Activated CD4-positive, alpha-beta T cell treated with anti-CD3 and anti-CD28 coated beads, Interleukin-10, Interleukin-2, amounts not matched to agents 100 ng/mL and 50 ng/mL, durations not matched to agents 16 hours and 8 hours (primary cell): ENCODE data around the gene NSRP1.

Source experiments
- DNase-seq: peaks from one replicate; pipeline ENCODE4 v3.0.0-alpha.2; 2020

Gene NSRP1

DNA sequence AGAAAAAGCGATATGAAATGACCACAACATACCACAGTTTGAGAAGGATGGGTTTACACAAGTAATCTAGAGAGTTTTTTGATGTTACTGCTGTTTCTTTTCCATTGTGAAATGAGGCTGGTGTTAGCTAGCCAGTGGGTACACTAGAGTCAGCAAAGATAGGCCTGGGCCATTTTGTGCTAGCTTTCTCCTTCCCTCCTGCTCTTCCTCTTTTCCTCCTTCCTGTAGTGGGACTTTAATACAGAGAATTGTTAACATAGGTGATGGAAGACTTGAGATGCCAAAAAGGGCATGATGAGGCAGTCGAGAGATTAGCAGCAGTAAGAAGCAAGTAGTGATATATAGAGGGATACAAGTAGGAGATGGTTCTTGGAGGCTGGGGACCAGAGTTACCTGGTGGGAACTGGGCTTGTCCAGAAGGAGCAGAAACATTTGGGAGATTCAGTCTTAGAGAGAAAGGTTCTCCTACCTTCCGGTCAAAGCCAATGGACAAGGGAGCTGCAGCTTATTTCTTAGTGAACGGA, 7.7 kb downstream of the NSRP1 start:
- no peak for DNase-seq

DNA sequence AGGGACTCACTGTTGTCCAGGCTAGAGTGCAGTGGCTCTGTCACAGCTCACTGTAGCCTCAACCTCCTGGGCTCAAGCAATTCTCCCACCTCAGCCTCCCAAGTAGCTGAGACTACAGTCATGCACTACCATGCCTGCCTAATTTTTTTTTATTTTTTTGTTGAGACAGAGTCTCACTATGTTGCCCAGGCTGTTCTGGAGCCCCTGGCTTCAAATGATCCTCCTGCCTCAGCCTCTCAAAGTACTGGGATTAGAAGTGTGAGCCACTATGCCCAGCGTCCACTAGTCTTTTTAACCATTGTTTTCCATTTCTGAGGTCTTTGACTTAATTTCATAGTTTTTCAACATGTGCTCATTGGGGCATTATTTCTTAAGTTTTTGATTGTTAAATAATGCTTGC, 13.5 kb downstream of the NSRP1 start:
- no peak for DNase-seq

DNA sequence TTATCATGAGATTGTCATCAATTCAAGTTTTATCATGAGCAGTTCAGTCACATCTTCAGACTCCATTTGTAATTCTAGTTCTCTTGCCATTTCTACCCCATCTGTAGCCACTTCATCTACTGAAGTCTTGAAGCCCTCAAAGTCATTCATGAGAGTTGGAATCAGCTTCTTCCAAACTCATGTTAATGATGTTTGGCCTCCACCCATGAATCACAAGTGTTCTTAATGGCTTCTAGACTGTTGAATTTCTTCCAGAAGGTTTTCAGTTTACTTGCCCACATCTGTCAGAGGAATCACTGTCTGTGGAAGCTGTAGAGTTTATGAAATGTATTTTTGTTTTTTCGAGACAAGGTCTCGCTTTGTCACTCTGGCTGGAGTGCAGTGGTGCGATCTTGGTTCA, 16.0 kb downstream of the NSRP1 start:
- DNase-seq: no peak

DNA sequence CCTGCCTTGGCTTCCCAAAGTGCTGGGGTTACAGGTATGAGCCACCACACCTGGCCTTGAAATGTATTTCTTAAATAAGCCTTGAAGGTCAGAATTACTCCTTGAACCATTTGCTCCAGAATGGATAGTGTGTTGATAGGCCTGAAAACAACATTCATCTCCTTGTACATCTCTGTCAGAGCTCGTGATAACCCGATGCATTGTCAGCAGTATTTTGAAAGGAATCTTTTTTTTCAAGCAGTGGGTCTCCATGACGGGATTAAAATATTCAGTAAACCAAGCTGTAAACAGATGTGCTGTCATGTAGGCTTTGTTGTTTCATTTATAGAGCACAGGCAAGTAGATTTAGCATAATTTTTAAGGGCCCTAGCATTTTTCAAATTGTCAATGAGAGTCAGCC, 16.6 kb downstream of the NSRP1 start:
- no peak for DNase-seq

DNA sequence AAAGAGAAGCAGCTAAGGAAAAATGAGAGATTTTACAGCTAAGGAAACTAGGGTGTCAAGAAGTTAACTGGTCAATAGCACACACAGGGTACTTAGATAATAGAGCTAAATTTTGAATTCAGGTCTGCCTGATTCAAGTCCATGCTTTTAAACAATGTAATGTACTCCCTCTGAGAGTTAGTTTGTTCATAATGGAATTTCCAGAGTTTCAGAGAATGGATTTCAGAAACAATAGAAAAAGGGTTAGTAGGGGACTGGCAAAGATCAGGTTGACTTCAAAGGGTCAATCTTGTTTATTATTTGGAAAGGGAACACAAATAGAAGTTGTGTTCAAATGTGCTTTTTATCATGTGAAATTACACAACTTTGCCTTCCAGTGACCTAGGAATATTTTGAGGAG, 17.9 kb downstream of the NSRP1 start:
- no peak for DNase-seq

DNA sequence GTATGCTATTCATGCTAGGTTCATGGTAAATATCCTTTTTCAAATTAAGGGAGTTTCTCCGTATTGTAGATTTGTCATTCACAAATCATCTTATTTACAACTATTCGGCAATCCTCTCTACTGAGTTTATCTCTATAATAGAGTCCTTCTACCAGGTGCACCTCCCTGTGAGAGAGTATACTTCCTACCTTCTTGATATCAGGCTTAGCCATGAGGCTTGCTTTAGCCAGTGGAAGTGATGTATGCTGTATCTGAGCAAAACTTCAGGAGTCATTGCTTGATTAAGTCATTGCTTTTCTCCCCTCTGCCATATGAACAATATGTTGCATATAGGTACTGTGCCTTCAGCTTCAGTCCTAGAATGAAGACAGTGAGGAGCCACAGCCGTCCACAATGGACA, 20.5 kb downstream of the NSRP1 start:
- DNase-seq: no peak

DNA sequence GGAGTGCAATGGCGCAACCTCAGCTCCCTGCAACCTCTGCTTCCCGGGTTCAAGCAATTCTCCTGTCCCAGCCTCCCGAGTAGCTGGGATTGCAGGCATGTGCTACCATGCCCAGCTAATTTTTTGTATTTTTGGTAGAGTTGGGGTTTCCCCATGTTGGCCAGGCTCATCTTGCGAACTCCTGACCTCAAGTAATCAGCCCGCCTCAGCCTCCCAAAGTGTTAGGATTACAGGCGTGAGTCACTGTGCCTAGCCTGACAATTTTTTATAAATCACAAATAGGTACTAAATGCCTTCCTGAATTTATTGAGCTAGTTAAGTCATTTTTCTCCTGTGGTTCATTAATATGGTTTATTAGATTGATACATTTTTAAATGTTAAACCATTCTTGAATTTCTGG, 31.2 kb downstream of the NSRP1 start:
- peak; percentile 34 for DNase-seq

DNA sequence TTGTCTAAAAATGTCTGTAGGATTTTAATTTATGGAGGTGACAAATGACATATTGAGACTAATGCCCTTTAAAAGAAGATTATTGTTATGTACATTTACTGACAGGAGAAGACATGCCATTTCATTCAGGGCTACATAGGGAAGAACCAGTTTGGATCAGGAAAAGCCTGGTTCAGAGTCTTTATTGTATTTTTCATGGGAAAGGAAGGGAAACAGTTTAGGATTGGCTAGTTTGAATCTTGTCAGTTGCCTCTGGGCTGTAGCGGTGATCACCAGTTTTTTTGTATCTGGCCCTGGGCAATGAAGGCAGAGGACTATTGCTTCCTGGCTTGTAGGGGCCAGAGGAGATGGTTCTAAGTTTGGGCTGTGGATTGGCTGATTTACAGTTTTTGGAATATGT, 31.8 kb downstream of the NSRP1 start:
- no peak for DNase-seq

DNA sequence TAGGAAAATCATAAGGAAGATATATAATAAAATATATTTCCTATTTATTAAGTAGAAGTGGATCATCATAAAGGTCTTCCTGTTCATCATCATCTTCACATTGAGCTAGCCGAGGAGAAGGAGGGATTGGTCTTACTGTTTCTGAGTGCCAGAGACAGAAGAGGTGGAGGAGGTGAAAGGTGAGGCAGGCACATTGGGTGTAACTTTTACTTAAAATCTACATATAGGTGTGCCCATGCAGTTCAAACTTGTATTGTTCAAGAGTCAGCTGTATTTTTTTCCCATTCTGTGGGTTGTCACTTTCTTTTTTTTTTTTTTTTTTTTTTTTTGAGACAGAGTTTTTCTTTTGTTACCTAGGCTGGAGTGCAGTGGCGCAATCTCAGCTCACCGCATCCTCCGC, 34.9 kb downstream of the NSRP1 start:
- DNase-seq: no peak

DNA sequence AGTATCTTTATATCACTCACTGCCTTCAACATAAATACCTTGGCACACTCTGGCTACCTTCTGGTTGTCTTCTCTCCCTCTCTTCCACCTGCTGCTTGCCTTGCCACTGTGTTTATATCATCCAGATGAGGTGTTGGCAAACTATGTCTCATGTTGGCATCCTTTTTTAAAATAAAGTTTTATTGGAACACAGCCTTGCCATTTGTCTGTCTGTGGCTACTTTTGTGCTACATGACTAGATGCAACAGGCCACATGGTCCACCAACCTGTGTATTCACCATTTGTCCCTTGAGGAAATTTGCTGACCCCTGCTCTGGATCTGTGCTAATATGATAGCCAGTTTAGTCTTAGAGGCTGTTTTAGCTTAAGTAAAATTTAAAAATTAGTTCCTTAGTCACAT, 36.8 kb downstream of the NSRP1 start:
- DNase-seq: no peak

DNA sequence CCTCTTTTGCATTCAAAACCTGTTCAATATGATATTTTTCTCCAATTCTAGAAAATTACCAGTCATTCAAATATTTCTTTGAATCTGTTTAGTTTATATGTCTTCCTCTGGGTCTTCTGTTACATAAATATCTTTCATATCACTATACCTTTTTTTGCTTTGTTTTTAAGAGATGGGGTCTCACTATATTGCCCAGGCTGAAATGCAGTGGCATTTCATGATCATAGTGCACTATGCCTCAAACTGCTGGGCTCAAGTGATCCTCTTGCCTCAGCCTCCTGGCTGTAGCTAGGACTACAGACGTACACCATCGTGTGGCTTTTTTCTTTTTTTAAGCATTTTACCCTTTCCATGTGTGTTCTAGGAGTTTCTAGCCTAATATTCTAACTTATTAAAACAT, 38.8 kb downstream of the NSRP1 start:
- DNase-seq: no peak

DNA sequence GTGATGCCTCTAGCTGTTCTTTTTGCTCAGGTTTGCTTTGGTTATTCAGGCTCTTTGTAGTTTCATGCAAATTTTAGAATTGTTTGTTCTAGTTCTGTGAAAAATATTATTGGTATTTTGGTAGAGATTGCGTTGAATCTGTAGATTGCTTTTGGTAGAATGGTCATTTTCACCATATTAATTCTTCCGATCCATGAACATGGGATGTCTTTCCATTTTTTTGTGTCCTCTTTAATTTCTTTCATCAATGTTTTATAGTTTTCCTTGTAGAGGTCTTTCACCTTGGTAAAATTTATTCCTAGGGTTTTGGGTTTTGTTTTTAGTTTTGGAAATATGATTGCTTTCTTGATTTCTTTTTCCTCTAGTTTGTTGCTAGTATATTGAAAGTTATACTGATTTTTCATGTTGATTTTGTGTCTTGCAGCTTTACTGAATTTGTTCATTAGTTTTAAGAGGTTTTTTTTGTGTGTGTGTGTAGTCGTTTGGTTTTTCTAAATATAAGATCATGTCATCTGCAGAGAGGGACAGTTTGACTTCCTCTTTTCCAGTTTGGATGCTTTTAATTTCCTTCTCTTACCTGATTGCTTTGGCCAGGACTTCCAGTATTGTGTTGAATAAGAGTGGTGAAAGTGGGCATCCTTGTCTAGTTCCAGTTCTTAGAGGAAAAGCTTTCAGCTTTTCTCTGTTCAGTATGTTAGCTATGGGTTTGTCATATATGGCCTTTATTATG, 42.4 kb downstream of the NSRP1 start:
- no peak for DNase-seq

DNA sequence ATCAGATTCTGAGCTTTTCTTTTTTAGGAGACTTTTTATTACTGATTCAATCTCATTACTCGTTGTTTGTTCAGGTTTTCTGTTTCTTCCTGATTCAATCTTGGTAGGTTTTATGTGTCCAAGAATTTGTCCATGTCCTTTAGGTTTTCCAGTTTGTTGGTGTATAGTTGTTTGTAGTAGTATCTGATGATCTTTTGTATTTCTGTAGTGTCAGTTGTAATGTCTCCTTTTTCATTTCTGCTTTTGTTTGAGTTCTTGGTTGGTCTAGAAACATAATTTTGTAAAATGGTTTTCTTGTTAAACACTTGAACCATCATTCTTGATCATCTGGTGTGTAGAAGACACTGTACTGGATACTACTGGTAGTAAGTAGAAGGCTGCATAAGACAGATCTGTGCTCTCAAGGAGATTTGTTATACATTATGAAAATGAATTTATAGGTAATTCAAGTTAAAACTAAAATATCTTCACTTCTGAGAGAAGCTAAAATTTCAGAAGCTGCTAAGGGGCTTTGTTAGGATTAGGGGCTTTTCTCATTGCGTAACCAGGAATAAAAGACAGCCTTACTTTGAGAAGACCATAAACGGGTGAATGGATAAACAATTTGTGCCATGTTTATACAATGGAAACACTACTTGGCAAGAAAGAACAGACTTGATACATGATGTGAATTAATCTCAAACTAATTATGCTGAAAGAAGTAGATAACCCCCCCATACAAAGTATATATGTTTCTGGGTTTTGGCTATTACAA, 44.0 kb downstream of the NSRP1 start:
- DNase-seq: no peak

DNA sequence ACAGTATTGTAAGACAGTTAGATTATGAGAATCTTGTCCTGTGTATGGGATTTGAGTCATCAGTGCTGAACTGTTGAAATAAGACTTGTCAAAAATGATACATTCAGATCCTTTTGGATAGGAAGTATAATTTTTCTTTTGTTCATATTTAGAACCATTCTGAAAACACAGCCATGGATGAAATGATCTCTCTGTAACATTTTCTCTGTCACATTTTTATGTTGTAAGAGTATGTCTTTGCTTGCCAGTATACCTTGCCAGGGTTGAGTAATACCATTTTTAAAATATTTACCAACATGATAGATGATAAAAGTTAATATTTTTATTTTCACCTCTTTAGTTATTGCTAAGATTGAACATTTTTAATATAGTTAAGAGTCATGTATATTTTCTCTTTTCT, 45.0 kb downstream of the NSRP1 start:
- no peak for DNase-seq

DNA sequence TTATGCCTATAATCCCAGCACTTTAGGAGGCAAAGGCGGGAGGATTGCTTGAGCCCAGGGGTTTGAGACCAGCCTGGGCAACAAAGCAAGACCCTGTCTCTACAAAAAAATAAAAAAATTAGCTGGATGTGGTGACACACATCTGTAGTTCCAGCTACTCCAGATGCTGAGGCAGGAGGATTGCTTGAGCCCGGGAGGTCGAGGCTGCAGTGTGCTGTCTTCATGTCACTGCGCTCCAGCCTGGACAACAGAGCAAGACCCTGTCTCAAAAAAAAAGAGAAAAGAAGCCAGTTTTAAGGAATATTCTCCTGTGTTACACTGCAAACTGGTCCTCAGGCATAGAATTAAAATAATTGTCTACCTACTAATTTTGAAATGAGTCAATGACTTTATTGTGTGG, 47.9 kb downstream of the NSRP1 start:
- no peak for DNase-seq

DNA sequence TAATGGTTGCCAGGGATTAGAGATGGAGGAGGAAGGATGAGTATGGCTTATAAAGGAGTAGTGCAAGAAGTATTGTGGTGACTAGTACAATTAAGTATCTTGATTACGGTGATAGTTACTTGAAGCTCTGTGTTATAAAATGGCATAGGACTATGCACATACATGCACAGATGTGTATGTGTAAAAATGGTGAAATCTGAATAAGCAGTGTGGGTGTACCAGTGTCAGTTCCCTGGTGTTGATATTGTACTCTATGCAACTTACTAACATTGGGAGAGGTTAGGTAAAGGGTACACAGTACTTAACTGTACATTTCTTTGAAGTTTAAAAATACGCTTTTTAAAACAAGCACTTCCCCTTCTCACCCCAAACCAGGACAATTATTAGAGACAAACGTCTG, 48.5 kb downstream of the NSRP1 start:
- DNase-seq: no peak

DNA sequence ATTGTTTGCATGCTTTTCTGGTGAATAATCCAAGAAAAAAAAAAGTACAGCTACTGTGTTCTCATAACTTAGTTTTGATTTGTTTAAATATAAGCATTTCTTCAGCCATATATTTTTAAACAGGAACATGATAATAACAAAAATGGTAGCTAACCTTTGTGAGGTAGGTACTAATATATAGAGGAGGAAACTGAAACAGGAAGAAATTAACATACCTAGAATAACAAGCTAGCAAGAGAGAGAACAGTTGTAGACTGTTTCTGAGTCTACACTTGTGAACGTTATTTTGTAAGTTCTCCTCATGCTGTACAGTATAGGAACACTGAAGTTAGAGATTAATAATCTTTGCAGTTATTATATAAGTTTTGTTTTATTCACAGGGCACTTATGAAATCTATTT, 49.3 kb downstream of the NSRP1 start:
- DNase-seq: no peak

DNA sequence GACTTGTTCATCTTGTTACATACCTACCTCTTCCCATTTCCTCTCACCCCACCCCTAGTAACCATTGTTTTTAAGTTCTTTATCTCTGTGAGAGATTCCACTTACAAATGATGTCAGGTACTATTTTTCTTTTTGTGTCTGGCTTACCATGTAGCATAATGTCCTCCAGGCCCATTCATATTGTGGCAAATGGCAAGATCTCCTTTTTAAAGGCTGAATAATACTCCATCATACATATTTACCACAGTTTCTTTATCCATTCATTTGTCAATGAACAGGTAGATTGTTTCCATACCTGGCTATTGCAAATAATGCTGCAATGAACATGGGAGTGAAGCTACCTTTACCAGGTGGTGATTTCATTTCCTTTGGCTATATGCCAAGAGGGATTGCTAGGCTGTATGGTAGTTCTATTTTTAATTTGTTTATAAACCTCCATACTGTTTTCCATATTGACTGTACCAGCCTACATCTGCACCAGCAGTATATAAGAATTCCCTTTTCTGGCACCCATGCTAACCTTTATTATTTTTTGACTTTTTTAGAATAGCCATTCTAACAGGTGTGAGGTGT, 53.9 kb downstream of the NSRP1 start:
- DNase-seq: no peak

DNA sequence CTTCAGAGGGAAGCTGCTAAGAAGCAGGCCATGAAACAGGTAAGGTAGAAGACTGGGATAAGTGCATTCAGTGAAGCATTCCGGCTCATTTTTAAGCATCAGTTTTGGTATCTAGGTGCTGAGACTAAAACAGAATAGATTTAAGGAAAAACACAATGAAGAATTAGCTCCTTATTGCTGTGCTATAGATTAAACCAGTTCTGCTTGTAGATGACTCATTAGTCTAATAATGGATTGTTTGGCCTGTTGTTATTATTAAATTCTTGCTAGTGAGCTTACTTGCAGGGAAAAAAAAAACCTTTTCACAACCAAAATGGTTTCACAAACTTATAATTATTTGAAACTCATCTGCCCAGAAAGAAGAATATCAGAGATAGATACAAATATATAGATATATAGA, 55.9 kb downstream of the NSRP1 start:
- DNase-seq: no peak

DNA sequence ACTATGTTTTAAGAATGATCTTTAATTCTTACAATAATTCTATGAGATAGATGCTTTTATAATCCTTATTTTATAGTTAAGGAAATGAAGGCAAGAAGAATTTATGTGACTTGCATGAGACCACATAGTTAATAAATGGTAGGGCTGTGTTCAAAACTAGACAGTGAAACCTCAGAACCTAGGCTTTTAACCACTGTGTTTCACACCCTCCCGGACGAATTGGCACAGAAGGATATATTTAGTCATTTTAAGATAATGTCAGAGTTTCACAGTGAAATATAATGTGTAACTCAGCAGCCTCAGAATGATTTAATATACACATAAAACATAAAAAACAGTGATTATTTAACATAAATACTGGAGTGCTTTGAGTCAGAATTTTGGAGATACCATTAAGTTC, 57.0 kb downstream of the NSRP1 start:
- peak; percentile 85 for DNase-seq

DNA sequence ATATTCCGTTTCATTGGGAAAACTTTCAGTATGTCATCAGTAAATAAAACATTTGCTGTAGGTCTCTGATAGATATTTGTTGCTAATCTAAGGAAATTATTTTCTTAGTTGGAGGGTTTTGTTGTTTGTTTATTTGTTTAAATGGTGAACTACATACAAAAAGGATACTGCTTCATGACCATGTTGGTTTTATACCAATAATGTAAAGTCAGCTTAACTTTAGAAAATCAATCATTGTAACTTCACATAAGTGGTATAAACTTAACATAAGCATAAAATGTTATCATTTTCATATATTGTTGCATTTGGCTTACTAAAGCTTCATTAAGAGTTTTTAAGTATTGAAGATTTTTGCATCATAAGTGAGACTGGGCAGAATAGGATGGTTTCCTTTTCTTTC, 57.9 kb downstream of the NSRP1 start:
- no peak for DNase-seq

DNA sequence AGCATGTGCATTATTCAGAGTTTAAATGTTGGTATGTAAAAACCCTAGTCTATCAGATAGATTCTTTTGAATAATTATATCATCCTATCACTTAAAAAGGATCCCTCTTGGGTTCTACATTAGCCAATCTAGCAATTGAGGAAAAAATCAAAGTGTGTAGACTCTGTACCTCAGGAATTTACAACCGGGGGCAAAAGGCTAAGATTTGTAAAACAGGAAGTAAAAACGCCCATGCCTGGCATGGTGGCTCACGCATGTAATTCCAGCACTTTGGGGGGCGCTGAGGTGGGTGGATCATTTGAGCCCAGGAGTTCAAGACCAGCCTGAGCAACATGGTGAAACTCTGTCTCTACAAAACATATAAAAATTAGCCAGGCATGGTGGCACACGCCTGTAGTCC, 60.2 kb downstream of the NSRP1 start:
- DNase-seq: no peak

DNA sequence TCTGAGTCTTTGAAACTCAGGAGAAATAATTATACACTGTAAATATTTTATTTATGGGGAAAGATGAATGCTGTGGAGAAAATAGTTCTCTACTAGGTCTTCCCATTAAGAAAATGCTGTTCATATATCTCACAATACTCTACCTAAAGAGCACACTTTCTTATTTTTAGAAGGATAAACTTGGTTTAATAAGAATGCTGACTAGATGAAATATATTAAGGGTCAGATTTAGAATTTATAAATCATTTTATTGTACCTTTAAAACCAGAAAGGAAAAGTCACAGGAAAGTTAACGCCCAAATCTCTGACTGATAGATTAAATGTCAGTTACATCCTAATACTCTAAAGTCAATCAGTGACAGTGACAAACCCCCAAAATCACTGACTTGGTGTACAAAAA, 70.1 kb downstream of the NSRP1 start:
- DNase-seq: no peak

DNA sequence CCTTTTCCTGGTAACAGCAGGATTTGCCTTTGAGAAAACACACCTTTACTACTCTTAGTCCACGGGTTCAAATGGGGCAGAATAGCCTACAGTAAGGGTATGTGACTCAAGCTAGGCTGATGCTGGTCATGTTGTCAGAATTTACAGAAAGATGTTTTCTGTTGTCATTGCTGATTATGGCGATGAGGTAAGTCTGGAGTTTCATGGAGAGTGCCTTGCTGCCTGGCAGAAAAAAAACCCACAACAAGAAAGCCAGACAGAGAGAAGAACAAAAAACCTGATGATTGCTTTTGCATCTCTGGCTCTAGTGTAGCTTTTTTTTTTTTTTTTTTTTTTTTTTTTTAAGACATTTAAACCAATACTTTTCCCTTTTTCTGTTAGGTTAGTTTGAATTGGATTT, 71.0 kb downstream of the NSRP1 start:
- DNase-seq: no peak
